KBM-7 (cell line): ENCODE measurements around the gene KLHL29.
A peak's percentile ranks its signal among the peaks of the same experiment; 100 is the strongest.

Experiments
- DNase-seq: peaks from one replicate; pipeline ENCODE4 v3.0.0-alpha.2; 2015
- in situ Hi-C: fragments of 300-500 bp; cut with MboI; formaldehyde crosslinking; loops from 2 replicates; pipeline ENCODE4 v1.14.3; 2020; ENCODE audit warnings: low sequenced_read_pairs, low pct_unique_long_range_greater_than_20kb, mixed read lengths

Gene KLHL29

DNA sequence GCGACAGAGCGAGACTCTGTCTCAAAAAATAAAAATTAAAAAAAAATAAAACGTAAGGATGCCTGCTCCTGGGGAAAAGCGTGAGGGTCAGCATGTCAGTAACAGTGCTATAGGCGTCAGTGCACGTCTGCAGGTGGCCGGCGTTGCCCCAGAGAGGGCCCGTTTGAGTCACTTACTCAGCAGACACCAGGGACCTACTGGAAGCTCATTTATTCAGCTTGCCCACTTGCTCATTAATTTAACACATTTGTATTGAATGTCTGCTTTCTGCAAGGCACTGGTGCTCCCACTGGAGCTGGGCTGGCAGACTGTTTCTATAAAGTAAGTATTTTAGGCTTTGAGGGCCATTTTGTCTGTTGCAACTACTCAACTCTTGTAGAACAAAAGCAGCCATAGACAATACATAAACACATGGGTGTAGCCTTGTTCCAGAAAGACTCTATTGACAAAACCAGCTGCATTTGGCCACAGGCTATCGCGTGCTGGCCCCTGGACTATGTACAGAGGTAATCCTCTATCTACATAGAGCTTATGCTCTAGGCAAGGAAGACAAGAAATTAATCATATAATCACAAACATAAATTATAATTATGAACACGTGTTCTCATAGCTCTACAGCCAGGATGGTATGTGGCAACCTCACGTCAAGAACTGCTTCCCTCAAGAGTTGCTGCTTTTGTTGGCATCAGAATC, 73.2 kb downstream of the KLHL29 start:
- in situ Hi-C loops: no loop called here
- DNase-seq: no peak

DNA sequence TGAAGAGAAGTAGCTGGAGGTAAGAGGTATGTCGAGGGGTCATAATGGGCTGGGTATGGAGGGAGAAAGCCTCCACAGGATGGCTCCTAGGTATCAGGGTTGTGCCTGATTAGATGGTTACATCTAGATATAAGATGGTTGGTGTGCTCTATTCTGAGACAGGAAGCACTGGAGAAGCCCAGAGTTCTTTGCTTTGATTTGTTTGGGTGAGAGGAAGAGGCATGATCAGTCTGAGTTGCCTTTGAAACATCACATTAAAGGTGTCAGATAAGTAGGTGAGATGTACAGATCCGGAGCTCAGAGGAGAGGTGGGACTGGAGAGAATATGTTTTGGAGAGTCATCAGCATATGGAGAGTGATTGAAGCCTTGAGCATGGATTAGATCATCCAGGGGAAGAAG, 74.1 kb downstream of the KLHL29 start:
- in situ Hi-C loops: no loop called here
- no peak for DNase-seq

DNA sequence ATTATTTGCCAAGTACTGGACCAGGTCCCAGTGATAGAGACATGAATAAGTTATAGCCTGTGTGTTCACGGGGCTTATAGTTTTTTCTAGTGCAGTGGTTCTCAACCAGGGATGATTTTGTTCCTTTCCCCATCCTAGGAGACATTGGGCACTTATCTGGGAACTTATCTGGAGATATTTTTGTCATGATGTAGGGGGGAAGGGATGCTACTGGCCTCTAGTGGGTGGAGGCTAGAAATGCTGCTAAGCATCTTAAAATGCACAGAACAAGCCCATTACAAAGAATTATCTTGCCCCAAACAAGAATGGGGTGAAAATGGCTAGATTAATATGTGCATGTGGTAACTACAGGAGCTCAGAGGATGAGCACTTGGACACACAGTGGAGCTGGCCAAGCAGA, 75.2 kb downstream of the KLHL29 start:
- peak; percentile 35 for DNase-seq
- in situ Hi-C loops: no loop called here

DNA sequence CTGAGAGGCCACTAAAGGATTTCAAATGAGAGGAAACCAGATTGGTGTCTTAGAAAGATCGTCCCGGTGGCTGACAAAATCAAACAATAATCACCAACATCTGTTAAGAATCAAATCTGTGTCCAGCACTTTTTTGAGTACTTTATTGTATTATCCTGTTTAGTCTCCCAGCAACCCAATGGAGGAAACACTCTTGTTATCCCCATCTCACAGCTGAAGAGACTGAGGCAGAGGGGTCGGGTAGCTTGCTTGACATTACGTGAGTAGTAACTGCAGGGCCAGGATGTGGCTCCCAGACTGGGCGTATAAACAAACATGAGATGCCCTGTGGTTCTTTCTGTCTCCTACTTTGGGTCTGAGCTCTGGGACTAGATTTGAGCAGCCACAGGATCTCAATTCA, 76.0 kb downstream of the KLHL29 start:
- no peak for DNase-seq
- in situ Hi-C loops: no loop called here

DNA sequence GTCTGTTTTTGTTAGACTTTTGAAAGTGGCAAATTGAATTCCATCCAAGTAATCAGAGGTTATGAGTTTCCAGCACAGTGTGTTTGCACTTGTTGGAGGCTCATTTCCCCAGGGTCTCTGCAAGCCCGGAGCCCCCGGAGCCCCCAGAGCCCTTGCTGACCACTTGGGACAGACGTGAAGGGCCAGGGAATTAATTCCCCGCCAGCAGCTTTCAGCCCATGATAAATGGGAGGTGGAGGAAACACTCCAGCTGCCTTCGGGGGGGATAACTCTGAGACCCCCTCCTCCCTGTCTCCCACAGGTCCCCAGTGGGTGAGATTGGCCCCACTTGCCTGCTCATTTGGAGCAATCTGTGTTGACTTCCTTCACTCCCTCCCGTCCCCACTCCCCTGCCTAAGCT, 79.2 kb downstream of the KLHL29 start:
- DNase-seq: no peak
- in situ Hi-C loops: no loop called here

DNA sequence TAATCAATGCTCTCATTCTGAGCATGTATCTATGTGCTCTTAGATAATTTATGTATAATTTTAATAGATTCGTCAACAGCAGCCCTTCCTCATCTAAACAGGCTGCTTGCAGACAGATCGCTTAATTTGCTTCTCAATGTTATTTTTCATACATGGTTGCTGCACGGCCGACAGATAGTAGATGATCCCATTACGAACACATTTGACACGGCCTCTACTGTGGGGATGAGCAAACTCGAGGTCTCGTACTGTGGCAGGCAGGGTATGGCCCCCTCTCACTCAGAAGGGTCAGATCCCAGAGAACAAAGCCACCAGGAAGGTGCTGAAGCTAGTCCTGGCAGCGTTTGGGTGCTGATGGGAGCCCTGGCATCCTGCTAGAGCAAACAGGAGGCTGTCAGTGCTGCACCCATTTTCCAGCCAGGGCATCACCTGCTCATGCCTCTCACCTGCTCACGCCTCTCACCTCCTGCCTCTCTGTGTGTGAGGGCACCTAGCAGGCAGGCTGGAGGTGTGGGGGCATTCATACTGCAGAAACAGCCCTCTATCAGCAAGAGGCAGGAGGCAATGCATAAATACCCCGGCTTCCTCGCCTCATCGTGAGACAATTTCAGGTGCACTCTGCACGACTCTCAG, 80.0 kb downstream of the KLHL29 start:
- no peak for DNase-seq
- in situ Hi-C loops: no loop called here

DNA sequence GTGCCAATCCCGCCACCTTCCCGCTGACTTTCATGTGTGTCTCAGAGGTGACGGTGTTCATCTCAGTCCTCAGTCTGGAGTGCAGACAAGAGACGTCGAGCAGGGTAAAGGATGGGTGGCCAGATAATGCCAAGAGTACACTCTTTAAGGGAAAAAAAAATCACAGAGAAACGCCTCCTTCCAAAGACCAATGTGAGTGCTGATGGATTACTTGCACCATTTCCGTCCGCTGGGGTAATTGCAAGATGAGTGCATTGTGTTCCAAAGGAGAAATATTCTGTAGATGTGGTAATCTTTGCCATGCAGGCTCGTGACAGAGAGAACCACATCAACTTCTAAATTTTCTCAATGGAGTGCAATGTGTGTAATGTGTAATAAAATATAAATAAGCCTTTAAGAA, 81.0 kb downstream of the KLHL29 start:
- in situ Hi-C loops: no loop called here
- DNase-seq: no peak

DNA sequence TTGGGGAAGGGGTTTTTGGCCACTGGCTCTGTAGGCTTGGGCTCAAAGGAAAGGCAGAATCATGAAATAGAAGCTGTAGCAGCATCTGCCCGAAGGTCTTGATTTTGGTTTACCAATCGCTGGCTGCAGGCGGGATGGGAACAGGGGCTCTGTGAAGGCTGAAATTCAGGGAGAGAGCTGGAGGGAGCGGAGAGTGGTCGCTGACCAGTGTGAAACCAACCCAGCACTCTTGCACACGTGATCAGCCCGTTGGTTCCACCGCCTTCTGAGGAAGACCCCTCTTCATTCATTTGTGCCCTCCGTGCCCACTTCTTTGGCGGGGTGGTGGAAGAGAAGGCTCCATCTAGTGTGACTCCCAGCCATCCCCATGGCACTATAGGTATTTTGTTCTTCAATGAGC, 82.6 kb downstream of the KLHL29 start:
- in situ Hi-C loops: no loop called here
- DNase-seq: no peak

DNA sequence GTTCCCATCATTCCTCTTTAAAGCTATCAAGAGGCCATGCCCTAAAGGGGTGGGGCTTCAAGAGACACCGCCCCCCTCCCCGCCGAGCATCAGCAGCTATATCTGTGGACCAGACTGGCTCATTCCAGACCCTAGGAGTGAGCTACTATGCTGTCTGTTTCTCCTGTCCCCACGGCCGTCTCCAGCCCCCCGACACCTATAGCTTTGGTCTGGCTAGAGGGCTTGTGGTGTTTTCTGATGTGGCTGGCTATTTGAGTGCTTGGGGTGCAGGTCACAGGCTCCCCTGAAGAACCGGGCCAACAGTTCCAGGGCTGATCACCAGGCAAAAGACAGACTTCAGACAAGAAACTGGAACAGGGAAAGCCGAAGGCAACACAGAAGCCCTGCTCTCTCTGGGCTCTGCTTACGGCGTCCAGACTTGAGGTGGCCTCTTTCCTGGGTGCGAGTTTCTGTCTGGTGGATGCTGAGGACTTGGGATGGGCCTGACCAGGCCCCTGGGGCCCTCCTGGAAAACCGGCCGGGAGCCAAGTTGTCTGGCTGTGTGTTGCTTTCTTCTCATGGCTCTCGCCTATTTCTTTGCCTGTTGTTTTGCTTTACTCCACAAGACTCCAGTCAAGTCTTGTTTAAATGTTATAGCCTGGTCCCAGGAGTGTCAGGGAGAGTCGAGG, 83.6 kb downstream of the KLHL29 start:
- DNase-seq: no peak
- in situ Hi-C loops: no loop called here

DNA sequence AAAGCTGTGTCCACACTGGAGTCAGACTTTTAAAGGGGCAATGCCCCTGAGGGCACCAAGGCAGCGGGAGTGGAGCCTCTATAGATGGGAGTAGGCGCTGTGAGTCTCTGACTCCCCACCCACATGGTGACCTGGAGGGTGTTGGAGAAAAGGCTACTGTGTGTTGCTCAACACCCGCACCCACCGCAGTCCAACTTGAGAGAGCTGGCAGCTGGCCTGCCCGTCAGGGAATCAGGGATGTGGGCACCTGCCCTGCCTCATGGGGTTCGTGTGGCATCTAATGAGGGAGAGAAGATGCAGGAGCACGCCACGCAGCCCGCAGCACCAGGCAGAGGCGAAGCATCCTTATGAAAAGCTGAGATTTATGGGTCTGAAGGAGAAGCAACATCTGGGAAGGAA, 84.2 kb downstream of the KLHL29 start:
- no peak for DNase-seq
- in situ Hi-C loops: no loop called here

DNA sequence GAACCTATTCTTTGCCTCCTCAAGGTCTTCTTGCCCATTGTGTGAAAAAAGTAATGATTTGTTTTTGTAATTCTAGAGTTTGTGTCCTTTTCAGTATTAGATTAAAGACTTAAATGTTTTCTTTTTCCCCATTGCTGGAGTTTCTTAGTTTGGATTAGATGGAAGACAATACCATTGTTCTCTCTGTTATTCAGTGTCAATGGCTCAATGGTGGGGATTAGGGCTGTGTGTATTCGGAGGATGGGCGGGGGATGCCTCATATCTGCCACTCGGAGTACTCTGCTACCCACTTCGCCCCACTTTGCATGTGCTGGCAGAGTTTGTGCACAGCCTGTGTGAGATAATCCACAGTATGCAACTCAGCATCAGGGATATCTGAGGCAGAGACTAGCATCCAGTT, 90.1 kb downstream of the KLHL29 start:
- in situ Hi-C loops: no loop called here
- DNase-seq: no peak

DNA sequence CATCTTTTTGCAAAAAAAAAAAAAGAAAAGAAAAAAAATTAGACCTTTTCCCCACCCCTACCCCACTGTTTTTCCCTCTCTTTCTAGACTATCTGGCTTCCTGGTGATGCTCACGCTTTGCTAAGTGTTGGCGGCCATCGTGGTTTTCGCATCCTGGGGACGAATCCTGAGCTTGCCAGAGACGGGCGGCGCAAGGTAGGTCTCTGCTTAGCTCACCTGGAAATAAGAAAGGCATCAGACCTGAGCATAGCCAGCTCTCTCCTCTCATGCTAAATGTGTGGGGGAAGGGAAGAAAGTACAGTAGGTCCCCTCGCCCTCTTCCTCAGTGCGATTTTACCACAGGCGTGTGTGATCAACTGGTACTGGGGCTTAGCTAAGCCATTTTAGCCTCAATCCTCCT, 90.5 kb downstream of the KLHL29 start:
- in situ Hi-C loops: no loop called here

DNA sequence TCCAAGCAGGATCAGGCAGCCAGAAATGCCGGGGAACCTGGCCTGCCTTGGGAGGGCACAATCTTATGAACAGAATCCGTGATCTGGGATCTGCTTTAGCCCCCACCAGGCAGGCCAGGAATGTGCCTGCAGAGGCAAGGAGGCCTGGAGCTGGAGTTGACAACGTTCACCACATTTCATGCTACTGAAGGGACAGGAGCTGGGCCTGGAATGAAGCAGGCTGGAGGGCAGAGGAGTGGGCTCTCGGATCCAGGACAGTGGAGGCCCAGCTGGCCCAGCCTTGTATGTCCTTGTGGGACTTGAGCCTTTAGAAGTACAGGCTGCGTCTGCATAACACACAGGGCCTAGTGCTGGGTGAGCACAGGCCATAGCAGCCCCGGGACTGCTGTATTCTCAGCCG, 91.8 kb downstream of the KLHL29 start:
- in situ Hi-C loops: no loop called here
- no peak for DNase-seq

More for the DNA sequence above, 90.5 kb downstream of the KLHL29 start:
- DNase-seq: no peak

DNA sequence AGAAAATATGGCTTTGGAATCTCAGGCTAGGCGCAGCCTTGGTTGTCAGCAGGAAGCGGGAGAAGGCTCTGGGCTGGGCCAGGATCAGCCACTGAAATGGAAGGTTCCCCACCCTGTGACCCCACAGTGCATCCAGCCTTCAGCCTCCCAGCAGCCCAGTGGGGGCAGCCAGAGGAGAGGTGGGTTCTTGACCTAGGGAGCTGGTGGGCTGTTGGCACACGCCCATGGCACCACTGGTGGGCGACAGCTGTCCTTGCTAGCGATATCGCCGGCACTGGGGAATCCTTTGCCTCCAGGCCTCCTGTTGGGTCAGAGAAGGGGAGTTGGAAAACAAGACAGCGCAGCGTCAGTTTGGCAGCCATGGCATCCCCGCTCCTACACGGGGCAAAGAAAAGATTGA, 92.4 kb downstream of the KLHL29 start:
- in situ Hi-C loops: no loop called here
- no peak for DNase-seq

DNA sequence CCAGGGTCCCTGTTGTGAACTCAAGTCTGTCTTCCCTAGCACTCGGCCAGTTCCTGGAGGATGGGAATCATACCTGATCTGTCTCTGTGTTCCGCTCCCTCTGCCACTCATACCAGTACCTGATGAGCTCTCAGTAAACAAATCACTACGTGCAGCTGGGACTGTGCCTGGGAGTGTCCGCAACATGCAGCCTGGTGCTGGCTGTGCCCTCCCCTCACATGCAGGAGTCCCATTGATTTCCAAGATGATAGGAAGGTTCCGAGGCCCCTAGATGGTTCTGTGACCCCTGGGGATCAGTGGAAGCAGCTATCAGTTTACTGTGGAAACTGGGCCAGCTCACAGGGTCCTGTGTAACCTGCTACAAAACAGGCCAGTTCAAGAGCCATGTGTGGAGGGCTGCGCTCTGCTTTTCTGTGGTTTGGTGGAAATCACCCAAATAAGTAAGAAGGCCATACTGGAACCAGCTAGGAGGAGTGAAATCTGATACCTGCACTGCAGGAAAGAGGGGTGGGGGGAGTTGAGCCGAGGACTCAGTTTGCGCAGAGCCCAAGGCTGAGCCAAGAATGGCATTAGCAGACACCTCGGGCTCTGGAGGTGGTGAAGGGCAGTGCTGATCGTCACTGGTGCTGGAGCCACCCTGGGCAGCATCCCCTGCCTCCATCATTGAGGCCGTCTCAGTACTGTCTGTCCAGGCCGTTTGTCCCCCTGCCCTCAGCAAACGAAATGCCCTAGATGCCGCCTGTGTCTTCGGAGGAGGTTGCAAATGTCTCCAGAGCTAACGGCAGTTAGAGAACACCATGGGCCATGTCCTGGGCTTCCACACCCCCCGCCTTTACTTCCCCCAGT, 93.3 kb downstream of the KLHL29 start:
- in situ Hi-C loops: no loop called here
- no peak for DNase-seq

DNA sequence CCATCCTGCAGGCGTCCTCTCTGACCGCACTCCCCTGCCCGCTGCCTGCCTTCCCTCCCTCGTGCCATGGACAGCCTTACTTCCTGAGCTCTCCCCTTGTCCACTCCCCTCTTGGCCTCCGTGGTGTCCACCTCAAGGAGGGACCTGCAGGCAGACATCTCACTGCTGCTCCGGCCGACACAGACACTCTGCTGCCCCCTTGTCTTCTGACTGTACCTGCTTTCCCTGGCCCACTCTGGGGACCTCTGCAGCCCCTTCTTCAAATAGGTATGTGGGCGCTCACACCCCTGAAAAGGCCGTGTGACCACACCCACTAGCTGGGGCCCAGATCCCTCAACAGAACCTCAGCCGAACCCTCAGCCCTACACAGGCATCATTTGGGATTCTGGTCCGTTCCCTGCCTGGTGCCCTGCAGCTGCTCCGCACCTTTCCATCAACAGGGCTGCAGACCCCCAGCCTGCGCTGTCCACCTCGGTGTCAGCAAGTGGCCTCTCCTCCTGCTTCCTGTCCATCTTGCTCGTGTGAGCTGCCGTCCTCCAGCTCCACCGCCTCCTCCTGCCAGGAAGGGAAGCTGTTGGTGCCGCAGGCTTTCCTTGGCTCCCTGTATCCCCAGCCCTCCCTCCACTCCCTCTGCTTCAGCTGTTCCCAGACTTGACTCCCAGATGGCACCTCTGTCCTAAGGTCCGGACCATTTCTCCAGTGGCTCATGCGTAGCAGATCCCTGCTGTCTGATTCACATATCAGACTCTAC, 94.1 kb downstream of the KLHL29 start:
- DNase-seq: no peak
- in situ Hi-C loops: no loop called here

DNA sequence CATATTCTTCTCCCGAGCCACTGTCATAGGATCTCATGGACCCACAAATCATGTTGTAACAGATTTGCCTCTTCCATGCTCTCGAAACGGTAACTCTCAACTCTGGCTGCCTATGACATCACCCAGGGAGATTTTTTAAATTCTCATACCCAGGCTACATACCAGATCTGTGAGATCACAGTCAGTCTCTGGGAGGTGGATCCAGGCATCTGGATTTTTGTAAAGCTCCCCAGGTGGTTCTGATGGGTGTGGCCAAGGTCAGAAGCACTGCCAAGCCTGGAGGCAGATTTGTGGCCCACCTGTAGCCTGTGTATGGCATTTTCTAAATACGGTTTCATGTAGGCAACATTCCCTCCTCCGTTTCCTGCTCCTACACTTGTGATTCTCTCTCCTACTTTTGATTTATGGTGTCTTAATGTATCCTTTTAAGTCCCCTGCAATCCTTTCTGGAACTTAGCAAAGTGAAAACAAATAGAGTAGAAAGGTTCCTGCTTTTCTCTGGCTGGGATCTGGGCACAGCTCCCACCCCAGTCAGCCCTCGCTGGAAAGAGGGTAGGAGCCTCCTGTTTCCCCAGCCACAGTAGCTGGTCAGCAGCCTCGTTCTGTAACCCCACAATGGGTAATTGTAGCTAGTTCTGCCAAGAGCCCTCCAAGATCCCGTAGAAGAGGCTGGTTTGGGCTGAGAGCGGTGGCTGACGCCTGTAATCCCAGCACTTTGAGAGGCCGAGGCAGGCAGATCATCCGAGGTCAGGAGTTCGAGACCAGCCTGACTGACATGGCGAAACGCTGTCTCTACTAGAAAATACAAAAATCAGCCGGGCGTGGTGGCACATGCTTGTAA, 96.2 kb downstream of the KLHL29 start:
- DNase-seq: no peak
- in situ Hi-C loops: no loop called here

DNA sequence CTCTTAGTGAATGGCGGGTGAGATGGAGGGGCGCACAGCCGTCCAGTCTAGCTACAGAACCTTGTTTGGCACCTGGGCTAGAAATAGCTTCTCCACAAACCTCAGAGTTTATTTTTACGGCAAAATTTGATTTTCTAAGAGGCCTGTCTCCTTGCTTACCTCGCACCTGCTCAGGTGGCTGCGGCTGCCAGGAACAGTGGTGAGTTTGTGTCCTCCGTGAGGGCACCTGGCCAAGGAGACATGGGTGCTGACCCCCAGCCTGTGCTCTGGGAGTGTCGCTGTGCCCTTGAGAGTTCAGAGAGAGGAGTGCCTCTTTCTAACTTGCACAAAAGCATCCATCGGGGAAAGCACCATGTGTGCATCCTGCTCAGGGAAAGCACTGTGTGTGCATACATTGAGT, 97.2 kb downstream of the KLHL29 start:
- no peak for DNase-seq
- in situ Hi-C loops: no loop called here
